Measurements from ENCODE around the gene AQP12B. TPM values are rescaled to one million over a fixed set of nuclear protein-coding genes. Genes with fewer than 3 reads are reported as not detected.
"Not testable (repeated sequence)": the region's sequence is repeated elsewhere in the genome, so short reads cannot be mapped to it uniquely, and the experiment has no call there.

Gene AQP12B
- total RNA-seq, result not detected

GRCh38 chr2:240682431-240683224 is at the start of gene AQP12B:
TSS of gene AQP12B (minus strand) at chr2:240682885. CDS start at chr2:240682837, 48 bp downstream.
- DNase-seq, result not testable (repeated sequence)

GRCh38 chr2:240732184-240732583 is 49.5 kb upstream of the AQP12B start:
- no peak for DNase-seq

- peak; percentile 84 for DNase-seq
Observed at GRCh38 chr2:240731178-240731545, 48.5 kb upstream of the AQP12B start.

GRCh38 chr2:240730501-240731177 is 48.0 kb upstream of the AQP12B start:
- peak; percentile 42 for DNase-seq

GRCh38 chr2:240728827-240729226 is 46.1 kb upstream of the AQP12B start:
- DNase-seq, result no peak

- DNase-seq, result no peak
Observed at GRCh38 chr2:240728361-240728760, 45.7 kb upstream of the AQP12B start.

- no peak for DNase-seq
Observed at GRCh38 chr2:240727913-240728312, 45.2 kb upstream of the AQP12B start.

GRCh38 chr2:240727439-240727838 is 44.8 kb upstream of the AQP12B start:
- no peak for DNase-seq

GRCh38 chr2:240726876-240727275 is 44.2 kb upstream of the AQP12B start:
- DNase-seq, result no peak

GRCh38 chr2:240725671-240726070 is 43.0 kb upstream of the AQP12B start:
- DNase-seq, result peak; percentile 70

GRCh38 chr2:240725266-240725665 is 42.6 kb upstream of the AQP12B start:
- DNase-seq, result no peak

- no peak for DNase-seq
Observed at GRCh38 chr2:240724431-240724830, 41.7 kb upstream of the AQP12B start.

GRCh38 chr2:240723851-240724250 is 41.2 kb upstream of the AQP12B start:
- DNase-seq, result no peak

- DNase-seq, result no peak
Observed at GRCh38 chr2:240722796-240723735, 40.4 kb upstream of the AQP12B start.

GRCh38 chr2:240722376-240722775 is 39.7 kb upstream of the AQP12B start:
- no peak for DNase-seq

- no peak for DNase-seq
Observed at GRCh38 chr2:240721596-240722180, 39.0 kb upstream of the AQP12B start.

- DNase-seq, result no peak
Observed at GRCh38 chr2:240720686-240721595, 38.3 kb upstream of the AQP12B start.

- DNase-seq, result no peak
Observed at GRCh38 chr2:240719676-240720545, 37.2 kb upstream of the AQP12B start.

- DNase-seq, result no peak
Observed at GRCh38 chr2:240718896-240719490, 36.3 kb upstream of the AQP12B start.
